ENCODE results near the gene SAMD11.

DNA sequence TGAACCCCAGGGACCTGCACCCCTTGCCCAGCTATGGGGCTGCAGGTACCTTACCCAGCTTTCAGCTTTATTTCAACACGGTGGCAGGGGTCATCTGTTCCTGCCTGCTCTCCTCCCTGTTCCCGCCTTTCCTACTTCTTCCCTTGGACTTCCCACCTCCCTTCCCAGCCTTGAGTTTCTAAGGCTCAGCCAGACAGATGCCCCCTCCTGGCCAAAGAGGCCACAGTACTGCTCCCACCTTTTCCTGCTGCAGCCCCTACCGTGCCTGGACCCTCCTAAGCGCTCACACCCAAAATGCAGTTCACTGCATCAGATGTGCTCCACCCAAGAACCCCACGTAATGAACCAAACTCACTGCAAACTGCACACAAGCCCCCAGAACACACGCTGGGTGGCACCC lies 27.6 kb downstream of the SAMD11 start:
- no peak for TF ChIP-seq POLR2A (IDR thresholded peaks at IDR 0.05)
- TF ChIP-seq, protein P1, sequence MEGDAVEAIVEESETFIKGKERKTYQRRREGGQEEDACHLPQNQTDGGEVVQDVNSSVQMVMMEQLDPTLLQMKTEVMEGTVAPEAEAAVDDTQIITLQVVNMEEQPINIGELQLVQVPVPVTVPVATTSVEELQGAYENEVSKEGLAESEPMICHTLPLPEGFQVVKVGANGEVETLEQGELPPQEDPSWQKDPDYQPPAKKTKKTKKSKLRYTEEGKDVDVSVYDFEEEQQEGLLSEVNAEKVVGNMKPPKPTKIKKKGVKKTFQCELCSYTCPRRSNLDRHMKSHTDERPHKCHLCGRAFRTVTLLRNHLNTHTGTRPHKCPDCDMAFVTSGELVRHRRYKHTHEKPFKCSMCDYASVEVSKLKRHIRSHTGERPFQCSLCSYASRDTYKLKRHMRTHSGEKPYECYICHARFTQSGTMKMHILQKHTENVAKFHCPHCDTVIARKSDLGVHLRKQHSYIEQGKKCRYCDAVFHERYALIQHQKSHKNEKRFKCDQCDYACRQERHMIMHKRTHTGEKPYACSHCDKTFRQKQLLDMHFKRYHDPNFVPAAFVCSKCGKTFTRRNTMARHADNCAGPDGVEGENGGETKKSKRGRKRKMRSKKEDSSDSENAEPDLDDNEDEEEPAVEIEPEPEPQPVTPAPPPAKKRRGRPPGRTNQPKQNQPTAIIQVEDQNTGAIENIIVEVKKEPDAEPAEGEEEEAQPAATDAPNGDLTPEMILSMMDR (IDR thresholded peaks at IDR 0.05): no peak
